Measurements from ENCODE around the gene WDR83.
"Not testable (repeated sequence)": the region's sequence is repeated elsewhere in the genome, so short reads cannot be mapped to it uniquely, and the experiment has no call there.

Gene WDR83

GRCh38 chr19:12711187-12711586 is 44.6 kb downstream of the WDR83 start:
- in situ Hi-C loops (cut with HindIII; ENCODE audit: low sequenced_read_pairs), result no loop called here
- no peak for DNase-seq (ENCODE audit: low read depth)
- no peak overlapping the region for H3K4me3 ChIP-seq (ENCODE audit: low read depth, low read length)
- TF ChIP-seq CTCF (IDR thresholded peaks at IDR 0.05; ENCODE audit: low read depth, low read length, missing control alignments), result no peak

GRCh38 chr19:12712077-12712476 is 45.5 kb downstream of the WDR83 start:
- DNase-seq (ENCODE audit: low read depth); H3K4me3 ChIP-seq (ENCODE audit: low read depth, low read length): not testable (repeated sequence)

DNA sequence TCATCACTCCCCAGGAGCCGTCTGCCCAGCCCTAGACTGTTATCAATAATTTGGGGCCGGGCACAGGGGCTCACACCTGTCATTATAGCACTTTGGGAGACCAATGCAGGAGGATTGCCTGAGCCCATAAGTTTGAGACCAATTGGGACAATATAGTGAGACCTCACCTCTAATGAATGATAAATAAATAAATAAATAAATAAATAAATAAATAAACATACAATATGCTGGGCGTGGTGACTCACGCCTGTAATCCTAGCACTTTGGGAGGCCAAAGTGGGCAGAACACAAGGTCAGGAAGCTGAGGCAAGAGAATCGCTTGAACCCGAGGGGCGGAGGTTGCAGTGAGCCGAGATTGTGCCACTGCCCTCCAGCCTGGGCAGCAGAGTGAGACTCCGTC is 46.7 kb downstream of the WDR83 start:
- DNase-seq (ENCODE audit: low read depth), result not testable (repeated sequence)

More at GRCh38 chr19:12712077-12712476, 45.5 kb downstream of the WDR83 start:
- in situ Hi-C loops (cut with HindIII; ENCODE audit: low sequenced_read_pairs), result not testable (repeated sequence)

DNA sequence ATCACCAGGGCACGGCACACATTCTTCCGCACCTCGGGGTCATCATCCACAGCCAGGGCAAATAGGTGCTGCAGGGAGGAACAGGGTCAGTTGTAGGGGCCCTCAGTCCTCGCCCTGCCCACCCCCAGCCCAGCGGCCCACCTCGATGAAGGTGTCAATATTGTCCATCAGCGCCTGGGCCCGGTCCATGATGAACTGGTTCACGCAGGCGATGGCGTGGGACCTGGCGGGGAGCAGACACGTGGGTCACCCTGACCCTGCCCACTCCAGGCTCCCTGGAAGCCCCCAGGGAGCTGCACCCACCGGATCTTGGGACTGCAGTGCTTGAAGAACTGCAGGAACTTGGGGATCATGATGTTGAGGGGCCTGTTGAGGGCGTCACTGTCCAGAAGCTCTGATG is 48.5 kb downstream of the WDR83 start:
- DNase-seq (ENCODE audit: low read depth), result no peak
- in situ Hi-C loops (cut with HindIII; ENCODE audit: low sequenced_read_pairs), result no loop called here
- no peak overlapping the region for H3K4me3 ChIP-seq (ENCODE audit: low read depth, low read length)
- TF ChIP-seq CTCF (IDR thresholded peaks at IDR 0.05; ENCODE audit: low read depth, low read length, missing control alignments), result no peak

More for the DNA sequence above, 46.7 kb downstream of the WDR83 start:
- in situ Hi-C loops (cut with HindIII; ENCODE audit: low sequenced_read_pairs); H3K4me3 ChIP-seq (ENCODE audit: low read depth, low read length): not testable (repeated sequence)

GRCh38 chr19:12715929-12716328 is 49.3 kb downstream of the WDR83 start:
- in situ Hi-C loops (cut with HindIII; ENCODE audit: low sequenced_read_pairs), result no loop called here
- DNase-seq (ENCODE audit: low read depth), result no peak
- TF ChIP-seq CTCF (IDR thresholded peaks at IDR 0.05; ENCODE audit: low read depth, low read length, missing control alignments), result no peak
- H3K4me3 ChIP-seq (ENCODE audit: low read depth, low read length), result no peak overlapping the region

DNA sequence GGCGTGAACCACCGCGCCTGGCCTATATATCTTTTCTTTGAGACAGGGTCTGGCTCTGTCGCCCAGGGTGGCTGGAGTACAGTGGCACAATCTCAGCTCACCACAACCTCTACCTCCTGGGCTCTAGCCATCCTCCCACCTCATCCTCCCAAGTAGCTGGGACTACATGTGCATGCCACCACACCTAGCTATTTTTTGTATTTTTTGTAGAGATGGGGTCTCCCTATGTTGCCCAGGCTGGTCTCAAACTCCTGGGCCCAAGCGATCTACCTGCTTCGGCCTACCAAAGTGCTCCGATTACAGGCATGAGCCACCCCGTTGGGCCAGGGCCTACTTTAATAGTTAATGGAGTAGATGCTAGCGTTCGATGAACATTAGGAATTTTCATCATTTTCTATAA is 53.7 kb downstream of the WDR83 start:
- TF ChIP-seq CTCF (IDR thresholded peaks at IDR 0.05; ENCODE audit: low read depth, low read length, missing control alignments), result no peak
- H3K4me3 ChIP-seq (ENCODE audit: low read depth, low read length), result peak overlapping the region; percentile 82
- in situ Hi-C loops (cut with HindIII; ENCODE audit: low sequenced_read_pairs), result no loop called here
- DNase-seq (ENCODE audit: low read depth), result no peak

- peak overlapping the region; percentile 82 for H3K4me3 ChIP-seq (ENCODE audit: low read depth, low read length)
- DNase-seq (ENCODE audit: low read depth), result no peak
- in situ Hi-C loops (cut with HindIII; ENCODE audit: low sequenced_read_pairs), result no loop called here
- TF ChIP-seq CTCF (IDR thresholded peaks at IDR 0.05; ENCODE audit: low read depth, low read length, missing control alignments), result no peak
Measured at GRCh38 chr19:12720851-12721655, 54.4 kb downstream of the WDR83 start.
